Superior temporal gyrus (tissue), 1 donor: ENCODE results near the gene SAMD1.

Experiments used
- DNase-seq: peaks from one replicate; pipeline ENCODE4 v3.0.0-alpha.2; 2016; ENCODE audit errors: extremely low spot score

Gene SAMD1

DNA sequence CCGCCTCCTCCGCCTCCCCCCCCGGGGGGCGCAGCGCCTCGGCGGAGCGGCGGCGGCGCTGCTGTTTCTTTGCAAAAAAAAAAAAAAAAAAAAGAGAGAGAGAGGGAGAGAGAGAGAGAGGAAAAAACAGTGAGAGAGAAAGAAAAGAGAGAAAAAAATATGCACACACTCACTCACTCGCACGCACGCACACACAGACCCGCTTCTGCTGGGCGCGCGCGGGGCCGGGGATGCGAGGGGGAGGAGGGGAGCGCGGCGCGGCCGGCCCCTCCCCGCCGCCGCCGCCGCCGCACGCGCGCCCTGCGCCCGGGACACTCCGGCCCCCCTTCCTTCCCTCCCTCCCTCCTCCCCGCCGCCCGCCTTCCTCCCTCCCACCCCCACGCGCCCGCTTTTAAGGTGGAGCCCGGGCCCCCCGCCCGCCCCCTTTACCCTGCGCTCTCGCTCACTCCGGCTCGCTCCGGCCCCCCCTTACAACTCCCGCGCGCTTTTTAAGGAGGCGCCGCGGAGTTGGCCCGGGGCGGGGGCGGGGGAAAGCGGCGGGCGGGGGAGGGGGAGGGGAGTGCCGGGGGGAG, at the start of gene SAMD1:
Gene SAMD1, minus strand, starts transcription at position 243 of the 572 bp plus-strand sequence.
- peak; percentile 66 for DNase-seq

- DNase-seq: no peak
These were observed 49.4 kb upstream of the SAMD1 start for GRCh38 chr19:14139944-14140343.

GRCh38 chr19:14138576-14139265, 48.2 kb upstream of the SAMD1 start:
- DNase-seq: peak; percentile 16

GRCh38 chr19:14136509-14137281, 46.1 kb upstream of the SAMD1 start, which contains the start of gene ASF1B:
Gene ASF1B (minus strand): TSS chr19:14136589. CDS start chr19:14136456, 133 bp downstream.
- DNase-seq: peak; percentile 99

GRCh38 chr19:14135985-14136508, 45.5 kb upstream of the SAMD1 start:
- no peak for DNase-seq

DNA sequence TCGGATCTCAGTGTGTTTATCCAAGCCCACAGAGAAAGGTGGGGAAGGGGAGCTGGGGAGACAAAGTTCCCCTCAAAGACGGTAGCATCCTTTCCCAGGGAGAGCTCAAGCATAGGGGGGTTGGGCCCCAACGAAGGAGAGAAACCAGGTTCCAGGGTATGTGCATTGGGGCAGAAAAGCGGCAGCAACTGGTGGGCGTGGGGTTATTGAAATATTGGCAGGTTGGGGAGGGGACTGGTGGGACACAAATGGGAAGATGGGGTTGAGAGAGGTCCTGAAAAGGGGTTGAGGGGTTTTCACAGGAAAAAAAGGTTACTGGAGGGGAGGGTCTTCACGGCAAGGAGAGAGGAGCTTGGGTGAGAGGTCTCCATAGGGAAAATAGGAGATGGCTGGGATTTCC, 44.8 kb upstream of the SAMD1 start:
- no peak for DNase-seq

DNA sequence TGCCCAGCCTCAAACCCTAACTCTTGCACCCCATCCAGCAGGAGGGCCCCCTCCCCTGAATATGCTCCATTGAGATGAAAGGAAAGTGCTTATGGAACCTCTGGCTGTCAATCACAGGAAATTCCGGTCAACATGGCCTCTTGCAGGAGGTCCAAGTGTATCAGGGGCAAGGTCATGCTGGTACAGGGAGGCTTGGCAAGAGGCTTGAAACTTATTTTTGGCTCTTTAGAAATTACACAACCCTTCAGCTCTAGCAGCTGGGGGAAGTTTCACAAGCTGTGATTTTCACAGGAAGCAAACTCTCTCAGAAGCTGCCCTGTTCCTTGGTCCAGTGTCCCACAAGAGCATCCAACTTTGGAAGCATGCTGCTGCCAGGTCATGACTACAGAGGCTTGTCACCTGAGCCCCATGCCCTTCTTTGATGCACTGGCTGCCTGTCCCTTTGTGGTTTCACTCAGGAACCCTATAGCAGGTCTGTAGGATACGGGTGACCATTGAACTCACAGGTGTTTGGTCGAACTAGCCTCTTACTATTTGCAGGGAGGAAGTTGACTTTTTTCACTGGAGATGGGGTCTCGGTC, 37.5 kb upstream of the SAMD1 start:
- no peak for DNase-seq

DNA sequence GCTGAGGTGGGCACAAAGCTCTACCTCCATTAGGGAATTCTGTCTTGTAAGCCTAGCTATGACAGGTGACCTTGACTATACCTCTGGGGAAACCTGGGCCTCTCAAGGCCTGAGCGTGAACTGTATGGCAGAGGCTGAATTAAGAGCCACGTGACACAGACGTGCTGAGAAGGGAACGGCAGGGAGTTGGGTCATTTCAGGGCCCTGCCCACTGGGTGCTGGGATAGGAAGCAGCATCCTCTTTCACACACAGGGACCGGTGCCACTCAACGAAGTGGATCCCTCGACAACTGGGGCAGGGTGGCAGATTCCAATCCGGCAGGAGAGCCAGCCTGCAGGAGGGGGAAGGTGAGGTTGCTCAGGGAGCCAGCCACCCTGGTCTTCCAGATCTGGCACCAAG, 36.6 kb upstream of the SAMD1 start:
- DNase-seq: no peak

DNA sequence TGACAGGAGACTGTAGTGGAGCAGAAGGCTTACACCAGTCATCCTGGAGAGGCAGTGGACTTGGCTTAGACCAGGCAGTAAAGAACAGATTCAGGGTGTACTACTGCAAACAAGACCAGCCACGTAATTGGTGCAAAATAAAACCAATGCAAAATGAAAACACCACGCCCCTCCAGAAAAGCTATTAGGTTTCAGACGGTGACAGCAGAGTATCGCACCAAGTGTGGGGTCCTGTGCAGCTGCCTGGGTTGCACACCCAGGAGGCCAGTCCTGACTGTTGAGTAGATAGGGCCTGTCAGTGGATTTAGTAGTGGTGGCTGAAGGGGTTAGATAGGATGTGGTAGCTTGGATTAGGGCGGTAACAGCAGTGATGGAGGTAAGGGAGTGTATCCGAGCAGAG, 32.4 kb upstream of the SAMD1 start:
- no peak for DNase-seq

GRCh38 chr19:14120497-14120780, 29.9 kb upstream of the SAMD1 start:
- no peak for DNase-seq

DNA sequence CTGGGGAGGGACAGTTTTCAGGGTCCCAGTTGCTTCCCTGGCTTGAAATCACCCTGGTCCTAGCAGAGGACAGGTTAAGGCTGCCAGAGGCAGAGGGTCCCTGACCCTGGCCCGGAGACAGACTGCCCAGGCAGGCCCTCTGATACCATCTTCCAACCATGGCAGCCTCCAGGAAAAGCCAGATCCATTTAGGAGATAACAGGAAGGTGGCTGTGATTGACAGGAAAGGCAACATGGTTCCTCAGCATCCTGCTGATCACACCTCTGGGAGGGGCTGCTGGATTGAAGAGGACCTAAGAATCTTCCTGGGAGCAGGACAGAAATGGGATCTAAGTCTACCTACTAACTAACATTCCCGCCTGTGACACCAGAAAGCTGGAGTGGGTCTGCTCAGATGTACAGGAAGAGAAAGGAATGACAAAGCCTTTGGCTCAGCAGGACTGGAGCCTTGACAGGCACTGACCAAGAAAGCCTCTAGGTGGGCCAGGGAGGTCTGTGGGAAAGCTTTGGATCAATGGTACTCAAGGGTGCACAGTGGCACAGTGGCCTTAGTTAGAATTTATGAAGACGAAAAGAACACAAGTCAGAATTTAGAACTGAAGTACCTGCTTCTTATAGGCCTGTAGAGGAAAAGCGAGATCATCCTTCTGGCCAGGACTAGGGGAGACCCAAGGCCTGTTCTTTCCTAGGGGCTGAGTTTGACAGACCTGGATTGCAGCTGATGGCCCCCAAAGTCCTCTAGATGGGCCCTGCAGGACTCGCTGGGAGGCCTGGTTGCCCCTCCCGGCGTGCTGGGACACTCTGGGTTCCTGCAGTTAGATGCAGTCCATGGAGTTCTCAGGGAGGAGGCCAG, 29.3 kb upstream of the SAMD1 start:
- DNase-seq: no peak

DNA sequence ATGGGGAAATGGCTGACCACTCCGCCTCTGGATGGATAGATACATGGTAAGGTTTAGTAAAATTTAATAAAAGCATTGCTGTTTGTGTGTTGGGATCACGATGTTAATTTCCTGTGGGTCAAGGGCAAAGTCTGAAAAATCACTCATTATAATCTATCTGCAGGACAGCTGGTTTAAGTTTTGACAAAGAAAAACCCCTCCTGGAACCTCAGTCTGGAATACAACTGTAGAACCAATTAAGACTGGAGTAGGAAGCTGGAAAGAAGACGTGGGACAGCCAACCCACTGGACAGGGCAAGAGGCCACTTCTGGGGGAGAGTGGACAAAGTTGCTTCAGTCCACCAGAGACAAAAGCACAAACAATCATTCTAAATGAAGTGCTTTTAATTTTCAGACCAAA, 28.6 kb upstream of the SAMD1 start:
- no peak for DNase-seq

GRCh38 chr19:14118165-14119051, 27.9 kb upstream of the SAMD1 start:
- DNase-seq: peak; percentile 71

DNA sequence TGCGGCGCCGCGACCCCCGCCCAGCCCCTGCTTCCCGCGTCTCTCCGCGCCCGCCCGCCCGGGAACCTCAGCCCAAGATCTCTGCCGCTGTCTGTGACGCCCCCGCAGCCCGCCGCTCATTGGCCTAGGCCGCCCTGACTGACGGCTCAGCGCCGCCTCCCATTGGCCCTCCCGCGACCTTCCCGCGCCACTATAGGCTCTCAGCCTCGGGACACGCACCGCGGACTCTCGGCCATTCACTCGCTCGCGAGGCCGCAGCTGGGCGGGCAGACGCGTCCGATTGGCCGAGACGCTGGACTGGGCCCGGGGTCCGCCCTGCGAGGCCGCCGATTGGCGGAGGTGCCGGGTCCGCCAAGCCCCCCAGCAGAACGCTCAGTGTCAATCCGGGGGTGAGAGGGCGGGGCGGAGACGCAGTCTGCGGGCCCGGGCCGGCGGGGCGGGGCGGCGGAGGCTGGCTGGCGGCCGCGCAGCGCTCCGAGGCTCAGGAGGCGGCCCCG, 27.2 kb upstream of the SAMD1 start, which contains the start of gene PRKACA:
Gene PRKACA, minus strand, starts transcription at position 95 of the 497 bp plus-strand sequence. CDS start 215 bp downstream, outside the sequence.
- peak; percentile 98 for DNase-seq

- DNase-seq: no peak
These were observed 26.5 kb upstream of the SAMD1 start for GRCh38 chr19:14116918-14117578.

- no peak for DNase-seq
These were observed 26.0 kb upstream of the SAMD1 start for GRCh38 chr19:14116525-14116917.

DNA sequence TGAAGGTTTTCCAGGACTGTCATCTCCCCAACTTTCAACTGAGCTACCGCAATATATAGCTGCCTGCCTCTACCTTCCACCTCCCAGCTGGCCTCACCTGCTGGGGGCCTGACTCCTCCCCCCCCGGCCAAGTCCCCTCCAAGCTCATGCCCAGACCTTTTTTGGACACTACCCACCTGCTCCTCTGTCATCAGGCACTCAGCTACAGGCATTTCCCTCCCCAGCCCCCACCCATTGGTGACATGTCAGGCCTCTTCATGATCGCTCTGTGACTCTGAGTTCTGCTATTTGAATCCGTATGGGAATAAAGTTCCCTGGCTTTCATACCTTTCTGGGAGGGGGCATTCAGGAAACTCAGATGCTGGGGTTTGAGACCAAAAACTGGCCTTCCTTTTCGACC, 25.2 kb upstream of the SAMD1 start:
- DNase-seq: no peak

- DNase-seq: no peak
These were observed 24.3 kb upstream of the SAMD1 start for GRCh38 chr19:14114854-14115253.

GRCh38 chr19:14114439-14114838, 23.9 kb upstream of the SAMD1 start:
- DNase-seq: no peak
